DOHH2 (cell line): ENCODE measurements around the gene CIDEA.
"Not testable (repeated sequence)": the region's sequence is repeated elsewhere in the genome, so short reads cannot be mapped to it uniquely, and the experiment has no call there.

Source experiments
- H3F3A ChIP-seq: fragments of 200-600 bp; sonication (generic), shearing (Covaris generic); 2 replicates; pipeline ENCODE4 v1.6.0; 2016; ENCODE audit warnings: antibody characterized with exemption, mild to moderate bottlenecking; ENCODE audit not compliant: control insufficient read depth, insufficient read depth
- H3K27ac ChIP-seq: fragments of 200-600 bp; sonication (generic); 2 replicates; pipeline ENCODE4 v1.5.1; 2014; ENCODE audit warnings: low read depth, mild to moderate bottlenecking, low read length, moderate library complexity
- H3K27me3 ChIP-seq: fragments of 200-600 bp; sonication (generic); 2 replicates; pipeline ENCODE4 v1.6.1; 2014; ENCODE audit warnings: mild to moderate bottlenecking, low read length, mixed read lengths; ENCODE audit not compliant: control insufficient read depth
- H3K36me3 ChIP-seq: fragments of 200-600 bp; sonication (generic); 2 replicates; pipeline ENCODE4 v1.6.1; 2014; ENCODE audit warnings: mild to moderate bottlenecking, low read length, moderate library complexity, mixed read lengths; ENCODE audit not compliant: control insufficient read depth
- H3K4me1 ChIP-seq: fragments of 200-600 bp; sonication (generic); 2 replicates; pipeline ENCODE4 v1.6.1; 2014; ENCODE audit warnings: mild to moderate bottlenecking, low read length, mixed read lengths; ENCODE audit not compliant: control insufficient read depth
- H3K4me2 ChIP-seq: fragments of 200-600 bp; sonication (generic); 2 replicates; pipeline ENCODE4 v1.6.0; 2014; ENCODE audit warnings: mild to moderate bottlenecking, low read length, moderate library complexity
- H3K4me3 ChIP-seq: fragments of 200-600 bp; sonication (generic); 2 replicates; pipeline ENCODE4 v1.5.1; 2014; ENCODE audit warnings: mild to moderate bottlenecking, low read length, mixed read lengths
- H3K79me2 ChIP-seq: fragments of 200-600 bp; sonication (generic); 2 replicates; pipeline ENCODE4 v1.6.1; 2014; ENCODE audit warnings: mild to moderate bottlenecking, low read length, mixed read lengths; ENCODE audit not compliant: control insufficient read depth
- H3K9me2 ChIP-seq: fragments of 200-600 bp; sonication (generic); replicated peaks from 2 replicates; pipeline ENCODE4 v1.6.1; 2014; ENCODE audit warnings: mild to moderate bottlenecking, low read length, mixed read lengths; ENCODE audit not compliant: control insufficient read depth
- H3K9me3 ChIP-seq: fragments of 200-600 bp; sonication (generic); 2 replicates; pipeline ENCODE4 v1.6.1; 2014; ENCODE audit warnings: antibody characterized with exemption, low read length, mixed read lengths; ENCODE audit not compliant: control insufficient read depth, insufficient read depth
- H4K20me1 ChIP-seq: fragments of 200-600 bp; sonication (generic); 2 replicates; pipeline ENCODE4 v1.6.0; 2014; ENCODE audit warnings: low read depth, mild to moderate bottlenecking, antibody characterized with exemption, low read length, moderate library complexity; ENCODE audit not compliant: control insufficient read depth, insufficient read depth
- EZH2phosphoT487 ChIP-seq: fragments of 200-600 bp; sonication (generic); IDR thresholded peaks from 2 replicates; pipeline ENCODE4 v1.6.1; 2017; ENCODE audit warnings: borderline replicate concordance, mild to moderate bottlenecking, antibody characterized with exemption, low read length, moderate library complexity, mixed read lengths
- TF ChIP-seq, protein P1 (sequence below): fragments of 200-600 bp; sonication (generic); IDR thresholded peaks from one replicate; pipeline ENCODE4 v1.5.1; 2014; ENCODE audit warnings: antibody characterized with exemption, mild to moderate bottlenecking, low read depth, low read length; ENCODE audit not compliant: poor library complexity, severe bottlenecking

Gene CIDEA

DNA sequence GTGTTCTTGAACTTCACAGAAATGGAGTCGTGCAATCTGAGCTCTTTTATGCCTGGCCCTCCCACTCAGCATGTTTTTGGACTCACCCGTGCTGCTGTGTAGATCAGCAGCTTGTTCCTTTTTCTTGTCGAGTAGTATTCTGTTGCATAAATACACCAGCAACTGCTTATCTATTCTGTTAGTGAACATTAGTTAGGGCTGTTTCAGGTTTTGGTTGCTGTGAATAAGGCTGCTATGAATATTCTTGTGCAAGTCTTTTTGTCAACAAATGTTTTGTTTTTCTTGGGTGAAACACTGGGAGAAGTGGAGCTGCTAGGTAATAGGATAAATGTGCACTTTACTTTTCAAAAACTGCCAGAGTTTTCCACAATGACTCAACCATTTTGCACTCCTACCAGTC is 15.3 kb upstream of the CIDEA start:
- H3K36me3 ChIP-seq: no peaks in the 10 kb centered on the region
- 0 out of 2 replicates have a peak, but pooled peaks cover 7% of the 10 kb centered on the region for H3K27me3 ChIP-seq
- H4K20me1 ChIP-seq: no peaks in the 10 kb centered on the region
- no peaks in the 10 kb centered on the region for H3K9me3 ChIP-seq
- no peak overlapping the region for H3K4me3 ChIP-seq
- TF ChIP-seq, protein P1, sequence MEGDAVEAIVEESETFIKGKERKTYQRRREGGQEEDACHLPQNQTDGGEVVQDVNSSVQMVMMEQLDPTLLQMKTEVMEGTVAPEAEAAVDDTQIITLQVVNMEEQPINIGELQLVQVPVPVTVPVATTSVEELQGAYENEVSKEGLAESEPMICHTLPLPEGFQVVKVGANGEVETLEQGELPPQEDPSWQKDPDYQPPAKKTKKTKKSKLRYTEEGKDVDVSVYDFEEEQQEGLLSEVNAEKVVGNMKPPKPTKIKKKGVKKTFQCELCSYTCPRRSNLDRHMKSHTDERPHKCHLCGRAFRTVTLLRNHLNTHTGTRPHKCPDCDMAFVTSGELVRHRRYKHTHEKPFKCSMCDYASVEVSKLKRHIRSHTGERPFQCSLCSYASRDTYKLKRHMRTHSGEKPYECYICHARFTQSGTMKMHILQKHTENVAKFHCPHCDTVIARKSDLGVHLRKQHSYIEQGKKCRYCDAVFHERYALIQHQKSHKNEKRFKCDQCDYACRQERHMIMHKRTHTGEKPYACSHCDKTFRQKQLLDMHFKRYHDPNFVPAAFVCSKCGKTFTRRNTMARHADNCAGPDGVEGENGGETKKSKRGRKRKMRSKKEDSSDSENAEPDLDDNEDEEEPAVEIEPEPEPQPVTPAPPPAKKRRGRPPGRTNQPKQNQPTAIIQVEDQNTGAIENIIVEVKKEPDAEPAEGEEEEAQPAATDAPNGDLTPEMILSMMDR: no peak
- no peak for TF ChIP-seq EZH2phosphoT487
- no peaks in the 10 kb centered on the region for H3K79me2 ChIP-seq
- H3K4me2 ChIP-seq: no peak overlapping the region
- H3K9me2 ChIP-seq: no peaks in the 10 kb centered on the region
- peaks cover 4% of the 10 kb centered on the region; the same call in 1 of the 2 replicates for H3K4me1 ChIP-seq
- H3K27ac ChIP-seq: no peak overlapping the region
- no peaks in the 10 kb centered on the region for H3F3A ChIP-seq

DNA sequence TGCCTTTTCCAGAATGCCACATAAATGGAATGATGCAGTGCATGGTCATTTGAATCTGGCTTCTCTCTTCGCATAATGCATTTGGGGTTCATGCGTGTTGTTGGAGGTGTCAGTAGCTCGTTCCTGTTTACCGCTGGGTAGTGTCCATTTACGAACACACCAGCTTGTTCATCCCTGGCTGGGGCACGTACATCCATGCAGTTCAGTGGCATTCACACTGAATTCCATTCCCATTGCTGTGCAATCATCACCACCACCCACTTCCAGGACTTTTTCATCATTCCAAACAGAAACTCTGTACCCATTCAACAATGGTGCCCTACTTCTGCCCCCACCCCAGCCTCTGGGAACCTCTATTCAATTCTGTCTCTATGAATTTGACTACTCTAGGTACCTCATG is 14.7 kb upstream of the CIDEA start:
- TF ChIP-seq EZH2phosphoT487: no peak
- TF ChIP-seq, protein P1: no peak
- H3K9me2 ChIP-seq: no peaks in the 10 kb centered on the region
- H3K27me3 ChIP-seq: 0 out of 2 replicates have a peak, but pooled peaks cover 7% of the 10 kb centered on the region
- H3K27ac ChIP-seq: no peak overlapping the region
- H4K20me1 ChIP-seq: no peaks in the 10 kb centered on the region
- no peaks in the 10 kb centered on the region for H3K9me3 ChIP-seq
- H3K4me1 ChIP-seq: peaks cover 4% of the 10 kb centered on the region; the same call in 1 of the 2 replicates
- no peak overlapping the region for H3K4me2 ChIP-seq
- H3K4me3 ChIP-seq: no peak overlapping the region
- no peaks in the 10 kb centered on the region for H3K36me3 ChIP-seq
- no peaks in the 10 kb centered on the region for H3K79me2 ChIP-seq
- H3F3A ChIP-seq: no peaks in the 10 kb centered on the region

DNA sequence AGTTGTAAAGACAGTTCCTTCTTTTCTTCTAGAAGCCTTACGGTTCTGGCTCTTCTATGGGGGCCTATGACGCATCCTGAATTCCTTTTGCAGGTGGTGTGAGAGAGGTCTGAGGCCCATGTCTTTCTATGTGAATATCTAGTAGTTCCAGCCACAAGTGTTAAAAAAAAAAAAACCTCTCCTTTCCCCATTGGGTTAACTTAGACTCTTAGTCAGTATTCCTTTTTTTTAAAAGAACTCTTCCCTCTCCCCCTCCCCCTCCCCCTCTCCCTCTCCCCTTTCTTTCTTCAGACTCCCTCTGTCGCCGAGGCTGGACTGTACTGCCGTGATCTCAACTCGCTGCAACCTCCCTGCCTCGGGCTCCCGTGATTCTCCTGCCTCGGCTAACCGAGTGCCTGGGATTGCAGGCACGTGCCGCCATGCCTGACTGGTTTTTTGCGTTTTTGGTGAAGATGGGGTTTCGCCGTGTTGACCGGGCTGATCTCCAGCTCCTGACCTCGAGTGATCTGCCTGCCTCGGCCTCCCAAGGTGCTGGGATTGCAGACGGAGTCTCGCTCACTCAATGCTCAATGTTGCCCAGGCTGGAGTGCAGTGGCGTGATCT is 11.4 kb upstream of the CIDEA start:
- 0 out of 2 replicates have a peak, but pooled peaks cover 5% of the 10 kb centered on the region for H3K27me3 ChIP-seq
- H3F3A ChIP-seq: no peaks in the 10 kb centered on the region
- H3K4me2 ChIP-seq: no peak overlapping the region
- H4K20me1 ChIP-seq: no peaks in the 10 kb centered on the region
- no peaks in the 10 kb centered on the region for H3K9me3 ChIP-seq
- H3K9me2 ChIP-seq: no peaks in the 10 kb centered on the region
- no peak overlapping the region for H3K4me3 ChIP-seq
- H3K79me2 ChIP-seq: no peaks in the 10 kb centered on the region
- no peaks in the 10 kb centered on the region for H3K4me1 ChIP-seq
- TF ChIP-seq, protein P1: no peak
- no peak for TF ChIP-seq EZH2phosphoT487
- no peaks in the 10 kb centered on the region for H3K36me3 ChIP-seq
- no peak overlapping the region for H3K27ac ChIP-seq

DNA sequence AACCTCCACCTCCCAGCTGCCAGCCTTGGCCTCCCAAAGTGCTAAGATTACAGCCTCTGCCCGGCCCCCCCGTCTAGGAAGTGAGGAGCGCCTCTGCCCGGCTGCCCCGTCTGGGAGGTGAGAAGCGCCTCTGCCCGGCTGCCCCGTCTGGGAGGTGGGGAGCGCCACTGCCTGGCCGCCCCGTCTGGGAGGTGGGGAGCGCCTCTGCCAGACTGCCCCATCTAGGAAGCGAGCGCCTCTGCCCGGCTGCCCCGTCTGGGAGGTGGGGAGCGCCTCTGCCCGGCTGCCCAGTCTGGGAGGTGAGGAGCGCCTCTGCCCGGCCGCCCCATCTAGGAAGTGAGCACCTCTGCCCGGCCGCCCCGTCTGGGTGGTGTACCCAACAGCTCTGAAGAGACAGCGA is 10.9 kb upstream of the CIDEA start:
- H3F3A ChIP-seq, H3K4me2 ChIP-seq, H4K20me1 ChIP-seq, H3K4me3 ChIP-seq, H3K4me1 ChIP-seq, H3K27me3 ChIP-seq, H3K9me2 ChIP-seq, H3K79me2 ChIP-seq, H3K27ac ChIP-seq, H3K9me3 ChIP-seq, H3K36me3 ChIP-seq: not testable (repeated sequence)
